ENCODE results near the gene TKT.

TKT gene

GRCh38 chr3:53234841-53235232 lies 21.0 kb downstream of the TKT start:
- no peak for DNase-seq (ENCODE audit: low read depth)
- no peak for TF ChIP-seq CTCF (conservative IDR thresholded peaks at IDR 0.05; ENCODE audit: low read depth, low read length)
- H3K4me3 ChIP-seq (ENCODE audit: low read depth, low read length): no peak overlapping the region

GRCh38 chr3:53234130-53234840 lies 21.5 kb downstream of the TKT start:
- no peak overlapping the region for H3K4me3 ChIP-seq (ENCODE audit: low read depth, low read length)
- no peak for TF ChIP-seq CTCF (conservative IDR thresholded peaks at IDR 0.05; ENCODE audit: low read depth, low read length)
- no peak for DNase-seq (ENCODE audit: low read depth)

- no peak for TF ChIP-seq CTCF (conservative IDR thresholded peaks at IDR 0.05; ENCODE audit: low read depth, low read length)
- no peak overlapping the region for H3K4me3 ChIP-seq (ENCODE audit: low read depth, low read length)
- no peak for DNase-seq (ENCODE audit: low read depth)
Measured at GRCh38 chr3:53232641-53233377, 23.0 kb downstream of the TKT start.

DNA sequence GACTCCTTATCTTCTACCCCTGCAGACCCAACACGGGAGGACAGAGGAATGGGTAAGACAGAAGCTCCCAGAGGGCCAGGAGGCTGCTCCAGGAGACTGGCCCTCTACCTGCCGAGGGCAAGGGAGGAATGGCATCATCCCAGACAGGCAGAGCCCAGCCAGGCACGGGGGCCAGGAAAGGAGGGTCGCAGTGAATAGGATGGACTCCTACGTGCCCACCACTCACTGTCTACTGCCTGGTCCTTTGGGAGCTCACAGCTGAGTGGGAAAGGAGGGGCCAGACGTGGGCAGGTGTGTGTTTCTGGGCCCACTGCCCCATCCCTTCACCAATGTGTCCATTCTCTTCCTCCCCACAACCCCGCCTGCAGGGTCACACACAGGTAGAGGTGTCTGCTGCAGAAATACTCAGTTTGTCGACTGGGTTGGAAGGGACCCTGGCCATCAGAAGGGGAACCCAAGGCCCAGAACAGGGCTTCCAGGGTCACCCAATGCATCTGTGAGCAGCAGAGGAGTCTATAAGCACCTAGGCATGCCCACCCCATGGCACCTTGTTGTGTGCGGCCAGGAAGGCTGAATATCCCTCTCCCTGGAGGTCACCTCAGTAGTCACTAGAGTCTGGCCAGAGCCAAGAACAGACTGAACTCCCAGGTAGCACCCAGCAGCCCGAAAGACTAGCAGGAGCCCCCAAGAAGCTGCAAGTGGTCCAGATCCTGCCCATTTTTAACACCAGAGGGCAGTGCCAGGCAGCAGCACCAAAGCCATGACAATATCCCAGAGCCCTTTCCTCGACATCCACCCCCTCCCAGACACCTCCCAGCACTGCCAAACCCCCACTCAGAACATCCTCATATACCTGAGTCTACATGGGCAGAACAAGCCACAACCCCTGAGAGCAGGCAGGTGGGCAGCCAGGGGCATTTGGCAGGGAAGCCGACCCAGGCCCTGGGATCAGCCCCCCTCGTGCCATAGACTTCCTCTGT lies 24.0 kb downstream of the TKT start:
- no peak overlapping the region for H3K4me3 ChIP-seq (ENCODE audit: low read depth, low read length)
- DNase-seq (ENCODE audit: low read depth): no peak
- peak; percentile 52 for TF ChIP-seq CTCF (conservative IDR thresholded peaks at IDR 0.05; ENCODE audit: low read depth, low read length)

- no peak overlapping the region for H3K4me3 ChIP-seq (ENCODE audit: low read depth, low read length)
- DNase-seq (ENCODE audit: low read depth): no peak
- no peak for TF ChIP-seq CTCF (conservative IDR thresholded peaks at IDR 0.05; ENCODE audit: low read depth, low read length)
Measured at GRCh38 chr3:53230789-53231188, 25.0 kb downstream of the TKT start.

- DNase-seq (ENCODE audit: low read depth): no peak
- peak; percentile 35 for TF ChIP-seq CTCF (conservative IDR thresholded peaks at IDR 0.05; ENCODE audit: low read depth, low read length)
- no peak overlapping the region for H3K4me3 ChIP-seq (ENCODE audit: low read depth, low read length)
Measured at GRCh38 chr3:53230041-53230621, 25.7 kb downstream of the TKT start.

Measured in choroid plexus epithelial cell (primary cell).